Measurements from ENCODE around the gene ZNF107.

ZNF107 gene

DNA sequence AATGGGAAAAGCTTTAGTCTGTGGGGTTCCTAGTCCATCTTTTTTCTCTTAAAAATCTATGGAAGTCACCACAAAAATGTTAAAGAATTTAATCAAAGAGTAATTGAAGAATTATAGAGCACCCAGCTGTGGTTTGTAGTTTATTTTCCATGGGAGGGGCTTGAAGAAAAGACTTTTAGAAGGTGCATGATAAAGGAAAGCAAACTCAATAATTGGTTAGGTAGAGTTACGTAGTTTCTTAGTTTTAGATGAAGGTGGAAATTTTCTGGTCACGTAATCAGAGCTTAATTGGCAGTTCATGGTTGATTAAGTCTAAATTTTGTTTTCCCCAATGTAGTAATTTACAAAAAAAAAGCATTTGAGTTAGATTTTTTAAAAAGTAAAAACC, 724 bp downstream of the ZNF107 start:
- no peak for TF ChIP-seq CTCF (IDR thresholded peaks at IDR 0.05; ENCODE audit: low read depth, low read length)
- TF ChIP-seq MAX (IDR thresholded peaks at IDR 0.05; ENCODE audit: low read depth, low read length), result no peak
- TF ChIP-seq POLR2A (IDR thresholded peaks at IDR 0.05; ENCODE audit: extremely low read depth, insufficient read length), result no peak
- TF ChIP-seq MYC (IDR thresholded peaks at IDR 0.05; ENCODE audit: low read depth, low read length), result no peak
- DNase-seq (ENCODE audit: low read depth), result no peak
- peak overlapping the region; percentile 92 for H3K4me3 ChIP-seq (ENCODE audit: low read depth, low read length)

- TF ChIP-seq MAX (IDR thresholded peaks at IDR 0.05; ENCODE audit: low read depth, low read length) (no peak), MYC (IDR thresholded peaks at IDR 0.05; ENCODE audit: low read depth, low read length) (no peak), POLR2A (IDR thresholded peaks at IDR 0.05; ENCODE audit: extremely low read depth, insufficient read length) (no peak), CTCF (IDR thresholded peaks at IDR 0.05; ENCODE audit: low read depth, low read length) (no peak)
- DNase-seq (ENCODE audit: low read depth), result no peak
- peak overlapping the region; percentile 92 for H3K4me3 ChIP-seq (ENCODE audit: low read depth, low read length)
Observed at GRCh38 chr7:64667311-64667710, 1.4 kb downstream of the ZNF107 start.

GRCh38 chr7:64672414-64672813, 6.5 kb downstream of the ZNF107 start:
- H3K4me3 ChIP-seq (ENCODE audit: low read depth, low read length), result peak overlapping the region; percentile 3
- TF ChIP-seq MAX (IDR thresholded peaks at IDR 0.05; ENCODE audit: low read depth, low read length) (no peak), CTCF (IDR thresholded peaks at IDR 0.05; ENCODE audit: low read depth, low read length) (no peak), MYC (IDR thresholded peaks at IDR 0.05; ENCODE audit: low read depth, low read length) (no peak), POLR2A (IDR thresholded peaks at IDR 0.05; ENCODE audit: extremely low read depth, insufficient read length) (no peak)
- no peak for DNase-seq (ENCODE audit: low read depth)

DNA sequence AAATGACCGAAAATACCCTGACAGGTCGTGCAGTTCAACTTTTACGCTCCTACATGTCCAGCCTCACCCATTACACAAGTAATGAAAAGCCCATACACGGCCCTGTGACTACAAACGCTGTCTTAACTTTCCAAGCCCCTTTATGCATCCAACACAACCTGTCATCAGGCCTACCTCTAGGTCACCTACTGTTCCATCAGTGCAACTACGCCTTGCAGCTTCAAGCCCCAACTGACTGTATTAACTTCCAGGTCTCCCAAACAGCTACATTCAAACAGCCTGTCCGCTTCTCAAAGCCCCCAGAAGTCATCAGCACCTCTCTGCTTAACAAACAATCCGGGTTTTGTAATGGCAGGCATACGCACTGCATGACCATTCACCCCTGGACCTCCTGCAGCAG, 19.2 kb downstream of the ZNF107 start:
- H3K4me3 ChIP-seq (ENCODE audit: low read depth, low read length), result no peak overlapping the region
- DNase-seq (ENCODE audit: low read depth), result peak; percentile 31
- no peak for TF ChIP-seq MAX (IDR thresholded peaks at IDR 0.05; ENCODE audit: low read depth, low read length)
- TF ChIP-seq POLR2A (IDR thresholded peaks at IDR 0.05; ENCODE audit: extremely low read depth, insufficient read length), result no peak
- no peak for TF ChIP-seq MYC (IDR thresholded peaks at IDR 0.05; ENCODE audit: low read depth, low read length)
- TF ChIP-seq CTCF (IDR thresholded peaks at IDR 0.05; ENCODE audit: low read depth, low read length), result no peak

DNA sequence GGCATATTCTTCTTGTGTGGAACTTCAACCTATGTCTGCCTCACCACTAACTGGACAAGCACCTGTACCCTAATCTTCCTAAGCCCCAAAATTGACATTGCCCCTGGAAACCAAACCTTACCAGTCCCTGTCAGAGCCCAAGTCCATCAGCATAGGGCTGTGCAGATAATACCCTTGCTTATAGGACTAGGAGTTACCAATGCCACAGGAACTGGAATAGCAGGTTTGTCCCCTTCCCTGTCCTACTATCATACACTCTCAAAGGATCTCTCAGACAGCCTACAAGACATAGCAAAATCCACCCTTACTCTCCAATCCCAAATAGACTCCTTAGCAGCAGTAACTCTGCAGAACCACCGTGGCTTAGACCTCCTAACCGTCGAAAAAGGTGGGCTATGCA, 19.8 kb downstream of the ZNF107 start:
- no peak for DNase-seq (ENCODE audit: low read depth)
- no peak overlapping the region for H3K4me3 ChIP-seq (ENCODE audit: low read depth, low read length)
- TF ChIP-seq MYC (IDR thresholded peaks at IDR 0.05; ENCODE audit: low read depth, low read length), result no peak
- no peak for TF ChIP-seq POLR2A (IDR thresholded peaks at IDR 0.05; ENCODE audit: extremely low read depth, insufficient read length)
- TF ChIP-seq CTCF (IDR thresholded peaks at IDR 0.05; ENCODE audit: low read depth, low read length), result no peak
- no peak for TF ChIP-seq MAX (IDR thresholded peaks at IDR 0.05; ENCODE audit: low read depth, low read length)

Data from NB4 (cell line).